ENCODE measurements around the gene NLRC5. TPM values are rescaled to one million over a fixed set of nuclear protein-coding genes. Genes with fewer than 3 reads are reported as not detected.

The NLRC5 gene
- total RNA-seq, 1 donor from 2014 or later = 33.2 TPM

DNA sequence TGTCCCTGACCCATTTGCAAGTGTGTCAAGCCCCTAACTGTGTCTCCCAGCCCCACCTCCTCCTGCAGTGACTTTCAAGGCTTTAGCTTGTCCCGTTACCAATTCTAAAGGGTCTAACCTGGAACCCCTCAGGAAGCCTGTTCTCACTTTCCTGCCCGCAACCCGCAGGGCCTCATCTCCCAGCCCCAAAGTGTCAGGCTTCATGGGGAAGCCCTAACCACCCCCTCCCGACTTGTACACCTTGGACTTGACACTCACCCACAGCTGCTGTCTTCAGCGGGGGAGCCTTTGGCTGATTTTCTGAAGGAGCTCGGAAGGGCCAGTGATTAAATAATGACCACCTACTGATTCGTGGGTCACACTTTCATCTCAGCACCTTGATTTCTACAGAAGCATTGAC is 33.1 kb downstream of the NLRC5 start:
- no peak for DNase-seq (ENCODE audit: extremely low read depth, low read depth, low spot score)

GRCh38 chr16:57023541-57024249 is 34.3 kb downstream of the NLRC5 start:
- no peak for DNase-seq (ENCODE audit: extremely low read depth, low read depth, low spot score)

DNA sequence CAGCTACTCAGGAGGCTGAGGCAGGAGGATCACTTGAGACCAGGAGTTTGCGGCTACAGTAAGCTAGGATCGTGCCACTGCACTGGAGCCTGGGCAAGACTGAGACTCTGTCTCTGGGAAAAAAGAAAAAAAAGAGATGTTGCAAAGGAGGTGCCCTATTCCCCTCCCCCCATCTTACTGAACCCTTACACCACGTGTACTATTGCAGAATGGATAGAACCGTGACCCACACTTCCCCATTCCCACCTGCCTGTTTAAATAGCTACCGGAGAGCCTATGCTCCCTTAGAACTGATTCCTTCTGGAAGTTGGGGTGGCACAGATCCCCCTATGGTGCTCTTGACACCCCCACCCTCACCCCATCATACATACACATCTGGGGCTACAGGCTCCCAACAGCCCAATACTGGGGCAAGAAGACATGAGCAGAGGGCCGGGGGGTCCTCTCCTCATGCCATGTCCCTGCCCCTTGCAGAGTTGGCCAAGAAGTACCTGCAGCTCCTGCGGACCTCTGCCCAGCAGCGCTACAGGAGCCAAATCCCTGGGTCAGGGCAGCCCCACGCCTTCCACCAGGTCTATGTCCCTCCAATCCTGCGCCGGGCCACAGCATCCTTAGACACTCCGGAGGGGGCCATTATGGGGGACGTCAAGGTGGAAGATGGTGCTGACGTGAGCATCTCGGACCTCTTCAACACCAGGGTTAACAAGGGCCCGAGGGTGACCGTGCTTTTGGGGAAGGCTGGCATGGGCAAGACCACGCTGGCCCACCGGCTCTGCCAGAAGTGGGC is 35.7 kb downstream of the NLRC5 start:
- no peak for DNase-seq (ENCODE audit: extremely low read depth, low read depth, low spot score)

- DNase-seq (ENCODE audit: extremely low read depth, low read depth, low spot score) = no peak
Observed at GRCh38 chr16:57025941-57026777, 36.8 kb downstream of the NLRC5 start.

- DNase-seq (ENCODE audit: extremely low read depth, low read depth, low spot score) = no peak
Observed at GRCh38 chr16:57026778-57027062, 37.4 kb downstream of the NLRC5 start.

GRCh38 chr16:57027067-57027466 is 37.7 kb downstream of the NLRC5 start:
- no peak for DNase-seq (ENCODE audit: extremely low read depth, low read depth, low spot score)

DNA sequence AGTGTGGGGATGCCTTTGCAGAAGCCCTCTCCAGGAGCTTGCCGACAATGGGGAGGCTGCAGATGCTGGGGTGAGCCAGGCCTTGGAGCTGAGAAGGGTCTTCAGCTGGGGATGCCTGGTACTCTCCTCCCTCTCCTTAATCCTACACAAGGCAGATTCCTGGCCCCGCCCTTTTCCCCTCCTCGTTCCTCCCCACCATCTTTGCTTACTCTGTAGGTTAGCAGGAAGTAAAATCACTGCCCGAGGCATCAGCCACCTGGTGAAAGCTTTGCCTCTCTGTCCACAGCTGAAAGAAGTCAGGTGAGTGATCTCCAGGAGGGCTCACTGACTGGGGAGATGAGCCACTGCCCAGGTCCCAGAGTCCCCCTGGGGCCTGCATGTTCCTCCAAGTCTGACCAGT is 38.7 kb downstream of the NLRC5 start:
- no peak for DNase-seq (ENCODE audit: extremely low read depth, low read depth, low spot score)

GRCh38 chr16:57029161-57030160 is 40.1 kb downstream of the NLRC5 start:
- no peak for DNase-seq (ENCODE audit: extremely low read depth, low read depth, low spot score)

DNA sequence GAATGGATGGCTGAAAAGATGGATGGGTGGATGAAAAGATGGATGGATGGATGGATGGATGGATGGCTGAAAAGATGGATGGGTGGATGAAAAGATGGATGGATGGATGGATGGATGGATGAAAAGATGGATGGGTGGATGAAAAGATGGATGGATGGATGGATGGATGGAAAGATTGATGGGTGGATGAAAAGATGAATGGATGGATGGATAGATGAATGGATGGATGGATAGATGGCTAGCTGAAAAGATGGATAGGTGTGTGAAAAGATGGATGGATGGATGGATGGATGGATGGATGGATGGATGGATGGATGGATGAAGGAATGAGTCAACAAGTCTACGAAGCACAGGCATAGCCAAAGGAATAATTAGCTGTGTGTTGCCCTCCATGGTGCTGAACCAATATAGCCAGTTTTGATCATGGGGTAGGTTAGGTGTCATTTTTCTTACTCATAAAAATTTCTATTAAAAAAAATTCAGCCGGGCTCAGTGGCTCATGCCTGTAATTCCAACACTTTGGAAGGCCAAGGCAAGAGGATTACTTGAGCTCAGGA is 41.1 kb downstream of the NLRC5 start:
- DNase-seq (ENCODE audit: extremely low read depth, low read depth, low spot score) = no peak

GRCh38 chr16:57031156-57031555 is 41.8 kb downstream of the NLRC5 start:
- no peak for DNase-seq (ENCODE audit: extremely low read depth, low read depth, low spot score)

DNA sequence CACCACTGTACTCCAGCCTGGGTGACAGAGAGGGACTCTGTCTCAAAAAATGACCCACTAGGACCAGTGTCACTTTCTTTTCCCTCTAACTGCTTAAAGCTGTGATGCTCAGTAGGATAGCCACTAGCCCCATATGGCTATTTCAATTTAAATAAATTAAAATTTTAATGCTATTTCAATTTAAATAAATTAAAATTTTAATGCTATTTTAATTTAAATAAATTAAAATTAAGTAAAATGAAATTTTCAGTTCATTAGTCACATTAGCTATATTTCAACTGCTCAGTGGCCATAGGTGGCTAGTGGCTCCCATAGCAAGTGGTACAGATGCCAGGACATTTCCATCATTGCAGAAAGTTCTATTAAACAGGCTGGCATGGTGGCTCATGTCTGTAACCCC is 43.0 kb downstream of the NLRC5 start:
- no peak for DNase-seq (ENCODE audit: extremely low read depth, low read depth, low spot score)

DNA sequence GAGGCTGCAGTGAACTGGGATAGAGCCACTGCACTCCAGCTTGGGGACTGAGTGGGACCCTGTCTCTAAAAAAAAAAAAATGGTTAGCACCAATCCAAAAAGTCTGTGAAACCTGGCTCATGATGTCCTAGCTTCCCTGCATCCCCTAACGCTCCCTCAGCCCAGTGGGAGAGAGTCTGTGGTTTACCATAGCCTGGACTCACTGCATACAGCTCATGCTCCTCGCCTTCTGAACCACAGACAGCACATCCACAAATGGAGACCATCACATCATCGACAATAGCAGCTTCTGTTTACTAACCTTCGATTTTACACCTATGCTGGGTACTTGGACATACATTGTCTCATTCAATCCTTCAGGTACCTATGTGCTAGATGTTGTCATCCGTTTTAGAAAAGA is 43.6 kb downstream of the NLRC5 start:
- no peak for DNase-seq (ENCODE audit: extremely low read depth, low read depth, low spot score)

- DNase-seq (ENCODE audit: extremely low read depth, low read depth, low spot score) = no peak
Observed at GRCh38 chr16:57036315-57036714, 47.0 kb downstream of the NLRC5 start.

DNA sequence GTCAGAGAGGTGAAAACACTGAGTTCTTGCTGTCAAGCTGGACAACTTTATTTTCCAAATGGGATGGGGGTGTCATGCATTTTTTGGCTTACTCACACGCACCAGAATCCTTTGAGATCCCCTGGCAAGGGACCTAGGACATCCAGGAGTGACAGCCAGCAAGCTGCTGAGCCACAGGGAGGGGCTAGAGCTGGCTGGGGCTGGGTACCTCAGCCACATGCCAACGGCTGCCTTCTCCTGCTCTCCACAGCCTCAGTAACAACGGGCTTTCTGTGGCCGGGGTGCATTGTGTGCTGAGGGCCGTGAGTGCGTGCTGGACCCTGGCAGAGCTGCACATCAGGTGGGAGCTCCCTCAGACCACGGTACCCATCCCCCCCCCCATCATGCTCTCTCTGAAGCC is 47.6 kb downstream of the NLRC5 start:
- DNase-seq (ENCODE audit: extremely low read depth, low read depth, low spot score) = no peak

DNA sequence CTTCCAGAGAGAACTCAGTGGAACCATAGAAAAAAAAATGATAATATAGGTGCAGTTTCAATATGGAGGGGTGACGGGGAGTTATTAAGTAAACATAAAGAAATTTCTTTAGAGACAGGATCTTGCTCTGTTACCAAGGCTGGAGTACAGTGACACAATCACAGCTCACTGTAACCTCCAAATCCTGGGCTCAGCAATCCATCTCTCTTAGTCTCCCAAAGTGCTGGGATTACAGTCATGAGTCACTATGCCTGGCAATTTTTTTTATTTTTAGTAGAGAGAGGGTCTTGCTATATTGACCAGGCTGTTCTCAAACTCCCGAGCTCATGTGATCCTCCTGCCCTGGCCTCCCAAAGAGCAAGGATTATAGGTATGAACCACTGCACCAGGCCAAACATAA is 48.8 kb downstream of the NLRC5 start:
- no peak for DNase-seq (ENCODE audit: extremely low read depth, low read depth, low spot score)

DNA sequence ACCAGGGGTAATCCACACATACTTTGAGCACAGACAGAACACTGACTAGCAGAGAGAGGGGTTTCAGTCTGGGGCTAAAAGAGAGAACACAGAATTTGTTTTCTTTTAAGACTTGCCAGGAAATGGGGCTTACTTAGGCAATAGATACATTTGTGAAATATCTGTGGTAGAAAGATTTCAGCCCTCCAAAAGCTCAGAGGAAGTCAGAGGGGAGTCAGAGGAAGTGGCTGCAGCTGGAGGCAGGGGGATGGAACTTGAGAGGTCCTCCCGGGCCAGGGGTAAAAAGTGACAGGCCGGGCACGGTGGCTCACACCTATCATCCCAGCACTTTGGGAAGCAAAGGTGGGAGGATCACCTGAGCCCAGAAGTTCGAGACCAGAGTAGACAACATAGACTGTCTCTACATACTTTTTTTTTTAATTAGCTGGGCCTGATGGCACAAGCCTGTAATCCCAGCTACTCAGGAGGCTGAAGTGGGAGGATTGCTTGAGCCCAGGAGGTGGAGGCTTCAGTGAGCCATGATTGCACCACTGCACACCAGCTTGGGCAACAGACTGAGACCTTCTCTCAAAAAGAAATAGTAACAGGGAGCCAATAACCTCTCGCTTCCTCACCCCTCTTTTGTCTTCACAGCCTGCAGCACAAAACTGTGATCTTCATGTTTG is 49.9 kb downstream of the NLRC5 start:
- no peak for DNase-seq (ENCODE audit: extremely low read depth, low read depth, low spot score)

- DNase-seq (ENCODE audit: extremely low read depth, low read depth, low spot score) = no peak
Observed at GRCh38 chr16:57041182-57042156, 52.1 kb downstream of the NLRC5 start.

All from glomerular endothelial cell (primary cell).